Activated CD8-positive, alpha-beta memory T cell treated with anti-CD3 and anti-CD28 coated beads for 1 hour (primary cell): ENCODE measurements around the gene HDAC5.
A peak's percentile ranks its signal among the peaks of the same experiment; 100 is the strongest.
"Not testable (repeated sequence)": the region's sequence is repeated elsewhere in the genome, so short reads cannot be mapped to it uniquely, and the experiment has no call there.

Experiments
- DNase-seq, 2 donors: peaks; one replicate each; pipeline ENCODE4 v3.0.0-alpha.2; 2020; ENCODE audit warnings: low read depth in 1 of 2; ENCODE audit errors: extremely low read depth in 1 of 2

Gene HDAC5

DNA sequence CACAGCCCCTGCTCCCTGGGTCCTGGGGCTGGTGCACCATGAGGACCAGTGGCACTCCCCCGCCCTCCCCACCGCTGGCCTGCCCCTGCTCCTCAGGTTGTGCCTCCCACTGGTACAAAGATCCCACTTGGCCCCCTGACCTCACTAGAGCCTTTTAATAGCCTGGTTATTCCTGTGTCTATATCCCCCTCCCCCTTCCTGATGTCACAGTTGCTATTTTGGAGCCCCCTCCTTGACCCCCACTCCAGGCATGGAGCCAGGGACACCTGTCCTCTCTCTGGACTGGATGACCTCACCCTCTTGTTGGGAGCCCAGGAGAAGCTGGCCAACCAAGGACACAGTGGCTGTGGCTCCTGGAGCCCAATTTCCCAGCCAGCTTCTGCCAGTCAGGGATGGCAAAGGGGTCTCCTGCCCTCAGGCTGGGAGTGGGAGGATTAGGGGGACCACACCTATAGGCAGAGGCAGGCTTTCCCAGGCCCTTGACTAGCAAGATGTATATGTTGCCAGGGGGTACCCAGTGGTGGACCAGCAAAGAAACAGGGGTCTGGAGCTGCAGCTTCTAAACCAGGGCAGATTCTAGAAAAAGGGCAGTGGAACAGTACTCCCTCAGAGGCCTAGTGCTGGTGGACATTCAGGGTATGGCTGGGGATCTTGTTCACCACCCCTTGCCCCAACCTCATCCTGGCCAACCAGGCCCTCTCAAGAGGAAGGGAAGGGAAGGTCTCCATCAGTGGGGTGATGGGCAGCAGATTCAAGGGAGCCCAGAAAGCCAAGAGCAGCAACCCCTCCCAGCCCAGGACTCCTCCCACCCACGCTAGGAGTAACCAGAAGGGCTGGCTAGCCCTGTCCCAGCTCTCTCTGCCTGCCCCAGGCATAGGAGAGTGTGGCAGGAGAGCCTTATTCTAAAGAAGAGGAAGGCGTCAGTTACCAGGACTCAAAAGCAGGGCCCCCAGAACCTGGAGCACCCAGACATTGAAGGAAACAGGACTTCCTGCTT, 10.9 kb downstream of the HDAC5 start:
- DNase-seq = no peak

- DNase-seq = no peak
Observed at GRCh38 chr17:44111777-44112176, 11.7 kb downstream of the HDAC5 start.

GRCh38 chr17:44110823-44111633, 12.4 kb downstream of the HDAC5 start:
- DNase-seq = peak; percentile 15 to 38

GRCh38 chr17:44110011-44110686, 13.3 kb downstream of the HDAC5 start:
- DNase-seq = no peak

- DNase-seq = no peak
Observed at GRCh38 chr17:44109312-44109630, 14.2 kb downstream of the HDAC5 start.

- no peak for DNase-seq
Observed at GRCh38 chr17:44108440-44109311, 14.8 kb downstream of the HDAC5 start.

DNA sequence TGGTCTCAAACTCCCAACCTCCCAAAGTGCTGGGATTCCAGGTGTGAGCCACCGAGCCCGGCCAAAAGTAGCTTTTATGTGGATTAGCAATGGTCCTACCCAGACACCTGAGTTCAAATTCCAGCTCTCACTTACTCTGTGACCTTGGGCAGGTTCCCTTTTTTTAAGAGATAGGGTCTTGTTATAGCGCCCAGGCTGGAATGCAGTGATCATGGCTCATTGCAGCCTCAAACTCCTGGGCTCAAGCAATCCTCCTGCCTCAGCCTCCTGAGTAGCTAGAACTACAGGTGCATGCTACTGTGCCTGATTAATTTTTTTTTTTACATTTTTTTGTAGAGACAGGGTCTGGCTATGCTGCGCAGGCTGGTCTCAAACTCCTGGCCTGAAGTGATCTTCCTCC, 16.6 kb downstream of the HDAC5 start:
- no peak for DNase-seq

GRCh38 chr17:44105941-44106340, 17.5 kb downstream of the HDAC5 start:
- DNase-seq = no peak

DNA sequence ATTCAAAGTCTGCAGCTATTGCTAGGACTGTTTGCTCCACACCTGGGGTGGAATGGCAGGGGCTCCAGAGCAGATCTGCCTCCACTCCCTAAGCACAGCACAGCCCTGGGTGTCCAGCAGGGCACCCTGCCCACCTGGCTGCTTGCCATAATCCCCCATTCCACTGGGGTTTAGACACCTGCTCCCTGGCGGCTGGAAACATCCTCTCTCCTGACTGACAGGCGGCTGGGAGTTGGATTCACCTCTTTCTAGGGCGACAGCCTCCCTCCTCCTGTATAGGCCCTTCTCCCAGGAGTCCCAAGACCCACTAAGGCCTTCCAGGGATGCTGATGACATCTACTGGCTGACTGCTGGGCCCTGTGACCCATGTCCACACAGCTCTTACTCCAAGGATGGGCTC, 18.0 kb downstream of the HDAC5 start:
- DNase-seq = no peak

- no peak for DNase-seq
Observed at GRCh38 chr17:44102849-44103622, 20.4 kb downstream of the HDAC5 start.

GRCh38 chr17:44101858-44102257, 21.6 kb downstream of the HDAC5 start:
- DNase-seq = not testable (repeated sequence)

GRCh38 chr17:44097110-44097958, 26.1 kb downstream of the HDAC5 start:
- no peak for DNase-seq

- no peak for DNase-seq
Observed at GRCh38 chr17:44095647-44096496, 27.6 kb downstream of the HDAC5 start.

DNA sequence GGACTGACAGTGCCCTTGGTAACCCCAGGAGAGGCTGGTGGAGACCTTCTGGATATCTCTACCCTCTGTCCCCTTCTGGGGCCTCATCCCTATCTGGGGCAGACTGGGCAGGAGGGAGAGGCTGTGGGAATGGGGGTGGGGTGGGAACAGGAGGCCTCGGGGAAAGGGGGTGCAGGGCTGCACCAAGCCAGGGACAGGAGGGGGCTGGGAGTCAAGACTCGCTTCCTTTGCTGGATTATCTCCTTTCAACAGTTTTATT, 28.1 kb downstream of the HDAC5 start:
- no peak for DNase-seq

DNA sequence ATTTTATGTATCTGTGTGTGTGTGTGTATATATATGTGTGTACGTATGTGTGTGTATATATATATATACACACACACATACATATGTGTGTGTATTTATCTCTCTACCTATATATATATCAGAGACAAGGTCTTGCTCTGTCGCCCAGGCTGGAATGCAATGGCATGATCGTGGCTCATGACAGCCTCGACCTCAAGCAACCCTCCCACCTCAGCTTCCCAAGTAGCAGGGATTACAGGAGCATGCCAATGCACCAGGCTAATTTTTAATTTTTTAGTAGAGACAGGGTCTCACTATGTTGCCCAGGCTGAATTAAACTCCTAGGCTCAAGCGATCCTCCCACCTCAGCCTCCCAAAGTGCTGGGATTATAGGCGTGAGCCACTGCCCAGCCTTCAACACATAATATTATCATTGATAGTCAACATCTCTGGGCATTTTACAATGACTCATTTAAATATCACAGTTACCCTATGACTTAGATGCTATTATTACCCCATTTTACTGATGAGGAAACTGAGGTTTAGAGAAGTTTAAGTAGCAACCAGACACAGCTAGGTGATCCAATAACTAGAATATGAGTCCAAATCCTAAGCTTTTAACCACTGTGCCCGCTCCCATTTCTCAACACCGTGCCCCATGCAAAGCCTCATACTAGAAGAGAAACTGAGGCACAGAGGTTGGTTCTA, 28.6 kb downstream of the HDAC5 start:
- no peak for DNase-seq

GRCh38 chr17:44093231-44093900, 30.1 kb downstream of the HDAC5 start:
- no peak for DNase-seq

- no peak for DNase-seq
Observed at GRCh38 chr17:44092051-44092450, 31.4 kb downstream of the HDAC5 start.
